ENCODE results near the gene LIMK1.

Gene LIMK1

DNA sequence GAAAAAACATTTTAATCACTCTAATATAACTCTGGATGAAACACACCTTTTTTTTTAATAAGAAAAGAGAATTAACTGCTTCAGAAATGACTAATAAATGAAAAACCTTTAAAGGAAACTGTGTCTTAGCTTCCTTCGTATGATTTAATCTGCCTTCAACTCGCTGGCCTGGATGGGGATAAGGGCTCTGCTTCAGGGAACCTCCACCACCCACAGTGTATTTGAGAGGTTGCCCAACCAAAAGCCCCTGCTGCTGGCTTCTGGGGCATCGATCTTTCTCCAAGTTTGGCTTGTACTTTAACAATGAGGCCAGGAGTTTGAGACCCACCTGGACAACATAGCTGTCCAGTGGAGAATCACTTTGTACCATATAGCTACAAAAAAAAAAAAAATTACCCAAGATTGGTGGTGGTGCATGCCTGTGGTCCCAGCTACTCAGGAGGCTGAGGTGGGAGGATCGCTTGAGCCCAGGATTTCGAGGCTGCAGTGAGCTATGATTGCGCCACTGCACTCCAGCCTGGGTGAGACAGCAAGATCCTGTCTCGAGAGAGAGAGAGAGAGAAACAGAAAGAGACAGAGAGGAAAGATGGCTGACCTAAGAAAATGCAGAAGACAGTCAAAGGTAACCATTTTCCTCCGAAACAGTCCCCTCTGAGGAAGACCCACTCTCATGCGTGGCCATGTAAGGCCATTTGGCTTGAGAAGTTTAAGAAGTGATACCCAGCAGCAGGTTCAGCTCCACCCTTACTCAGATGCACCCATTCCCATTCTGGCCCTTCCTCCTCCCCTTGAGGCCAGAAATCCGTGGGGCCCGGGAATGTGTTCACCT, 13.6 kb upstream of the LIMK1 start:
- TF ChIP-seq, protein P1, sequence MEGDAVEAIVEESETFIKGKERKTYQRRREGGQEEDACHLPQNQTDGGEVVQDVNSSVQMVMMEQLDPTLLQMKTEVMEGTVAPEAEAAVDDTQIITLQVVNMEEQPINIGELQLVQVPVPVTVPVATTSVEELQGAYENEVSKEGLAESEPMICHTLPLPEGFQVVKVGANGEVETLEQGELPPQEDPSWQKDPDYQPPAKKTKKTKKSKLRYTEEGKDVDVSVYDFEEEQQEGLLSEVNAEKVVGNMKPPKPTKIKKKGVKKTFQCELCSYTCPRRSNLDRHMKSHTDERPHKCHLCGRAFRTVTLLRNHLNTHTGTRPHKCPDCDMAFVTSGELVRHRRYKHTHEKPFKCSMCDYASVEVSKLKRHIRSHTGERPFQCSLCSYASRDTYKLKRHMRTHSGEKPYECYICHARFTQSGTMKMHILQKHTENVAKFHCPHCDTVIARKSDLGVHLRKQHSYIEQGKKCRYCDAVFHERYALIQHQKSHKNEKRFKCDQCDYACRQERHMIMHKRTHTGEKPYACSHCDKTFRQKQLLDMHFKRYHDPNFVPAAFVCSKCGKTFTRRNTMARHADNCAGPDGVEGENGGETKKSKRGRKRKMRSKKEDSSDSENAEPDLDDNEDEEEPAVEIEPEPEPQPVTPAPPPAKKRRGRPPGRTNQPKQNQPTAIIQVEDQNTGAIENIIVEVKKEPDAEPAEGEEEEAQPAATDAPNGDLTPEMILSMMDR (IDR thresholded peaks at IDR 0.05; ENCODE audit: control insufficient read depth, insufficient read depth, low read depth, low read length, missing control alignments), result no peak

DNA sequence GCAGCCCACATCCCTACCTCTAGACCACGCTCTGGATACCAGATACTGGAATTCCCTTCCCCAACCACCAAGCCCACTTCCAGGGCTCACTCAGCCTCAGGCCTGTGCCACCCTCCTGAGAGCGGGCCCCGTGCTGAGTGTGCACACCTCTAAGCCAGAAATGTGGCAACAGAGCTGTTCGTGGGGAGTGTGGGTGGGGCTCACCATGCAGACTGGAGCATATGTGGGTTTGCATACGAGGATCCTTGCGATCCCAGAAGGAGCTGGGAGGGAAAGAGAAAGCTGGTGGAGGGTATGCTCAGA, 13.0 kb upstream of the LIMK1 start:
- TF ChIP-seq, protein P1 (IDR thresholded peaks at IDR 0.05; ENCODE audit: control insufficient read depth, insufficient read depth, low read depth, low read length, missing control alignments), result no peak
- DNase-seq (ENCODE audit: low read depth), result no peak
- no peak overlapping the region for H3K4me3 ChIP-seq (ENCODE audit: control insufficient read depth, low read depth, low read length)

More for the DNA sequence above, 13.6 kb upstream of the LIMK1 start:
- H3K4me3 ChIP-seq (ENCODE audit: control insufficient read depth, low read depth, low read length), result no peak overlapping the region
- no peak for DNase-seq (ENCODE audit: low read depth)

DNA sequence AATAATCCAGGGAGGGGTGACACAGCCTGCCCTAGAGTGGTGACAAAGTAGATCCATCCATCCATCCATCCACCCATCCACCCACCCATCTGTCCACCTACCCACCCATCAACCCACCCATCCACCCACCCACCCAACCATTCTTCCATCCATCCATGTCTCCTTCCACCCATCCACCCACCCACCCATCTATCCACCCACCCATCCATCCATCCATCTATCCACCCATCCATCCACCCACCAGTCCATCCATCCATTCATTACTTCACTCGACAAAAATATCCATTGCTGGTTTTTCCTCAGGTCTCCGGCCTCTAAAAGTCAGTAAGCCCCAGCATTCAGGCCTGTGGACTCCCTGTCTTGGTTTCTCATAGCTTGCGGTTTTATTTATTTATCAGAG, 12.5 kb upstream of the LIMK1 start:
- TF ChIP-seq, protein P1 (IDR thresholded peaks at IDR 0.05; ENCODE audit: control insufficient read depth, insufficient read depth, low read depth, low read length, missing control alignments), result no peak
- DNase-seq (ENCODE audit: low read depth), result no peak
- no peak overlapping the region for H3K4me3 ChIP-seq (ENCODE audit: control insufficient read depth, low read depth, low read length)

DNA sequence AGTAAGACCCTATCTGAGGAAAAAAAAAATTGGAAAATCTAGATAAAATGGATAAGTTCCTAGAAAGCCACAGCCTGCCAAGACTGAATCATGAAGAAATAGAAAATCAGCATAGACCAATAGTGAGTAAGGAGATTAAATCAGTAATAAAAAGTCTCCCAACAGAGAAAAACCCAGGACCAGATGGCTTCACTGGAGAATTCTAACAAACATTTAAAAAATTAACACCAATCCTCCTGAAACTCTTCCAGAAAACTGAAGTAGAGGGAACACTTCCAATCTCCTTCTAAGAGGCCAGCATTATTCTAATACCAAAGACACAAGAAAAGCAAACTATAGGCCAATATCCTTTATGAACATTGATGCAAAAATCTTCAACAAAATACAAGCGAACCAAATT, 8.8 kb upstream of the LIMK1 start:
- no peak overlapping the region for H3K4me3 ChIP-seq (ENCODE audit: control insufficient read depth, low read depth, low read length)
- DNase-seq (ENCODE audit: low read depth), result no peak
- TF ChIP-seq, protein P1 (IDR thresholded peaks at IDR 0.05; ENCODE audit: control insufficient read depth, insufficient read depth, low read depth, low read length, missing control alignments), result no peak

DNA sequence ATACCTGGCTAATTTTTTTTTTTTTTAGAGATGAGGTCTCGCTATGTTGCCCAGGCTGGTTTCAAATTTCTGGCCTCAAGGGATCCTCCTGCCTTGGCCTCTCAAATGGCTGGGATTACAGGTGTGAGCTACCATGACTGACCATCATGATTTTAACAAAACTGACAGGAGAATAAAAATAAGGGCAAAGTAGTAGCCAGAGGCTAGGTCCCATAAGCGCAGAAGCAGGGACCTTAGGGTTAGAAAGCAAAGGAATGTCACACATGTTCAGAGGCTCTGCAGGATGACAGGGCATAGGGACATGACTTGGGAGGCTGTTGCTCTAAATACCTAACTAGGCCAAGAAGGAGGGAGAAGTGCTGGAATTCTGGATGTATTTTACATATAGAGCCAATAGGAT, 5.1 kb upstream of the LIMK1 start:
- no peak for DNase-seq (ENCODE audit: low read depth)
- H3K4me3 ChIP-seq (ENCODE audit: control insufficient read depth, low read depth, low read length), result no peak overlapping the region
- TF ChIP-seq, protein P1 (IDR thresholded peaks at IDR 0.05; ENCODE audit: control insufficient read depth, insufficient read depth, low read depth, low read length, missing control alignments), result no peak

DNA sequence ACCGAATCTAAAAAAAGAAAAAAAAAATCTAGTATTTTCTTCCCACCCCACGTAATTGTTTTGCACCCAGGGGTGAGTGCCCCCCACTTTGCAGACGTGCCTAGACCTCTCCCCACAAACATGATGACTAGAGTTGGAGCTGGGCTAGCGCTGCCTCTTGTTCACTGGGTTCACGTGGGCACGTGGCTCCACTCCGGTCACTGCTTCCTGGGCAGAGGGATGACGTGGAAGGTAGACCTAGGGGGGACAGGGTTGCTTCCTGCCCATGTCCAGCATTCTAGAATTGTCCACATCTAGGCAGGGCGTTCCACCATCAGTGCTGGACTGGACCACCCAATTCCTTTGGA, 861 bp upstream of the LIMK1 start:
- H3K4me3 ChIP-seq (ENCODE audit: control insufficient read depth, low read depth, low read length), result no peak overlapping the region
- no peak for DNase-seq (ENCODE audit: low read depth)
- TF ChIP-seq, protein P1 (IDR thresholded peaks at IDR 0.05; ENCODE audit: control insufficient read depth, insufficient read depth, low read depth, low read length, missing control alignments), result no peak
